ENCODE measurements around the gene SYNE1.
"Not testable (repeated sequence)": the region's sequence is repeated elsewhere in the genome, so short reads cannot be mapped to it uniquely, and the experiment has no call there.

Gene SYNE1

GRCh38 chr6:152478377-152479010 is 158.7 kb downstream of the SYNE1 start:
- DNase-seq, result no peak

GRCh38 chr6:152474354-152474753 is 162.8 kb downstream of the SYNE1 start:
- DNase-seq, result no peak

- no peak for DNase-seq
Observed at GRCh38 chr6:152472325-152472724, 164.8 kb downstream of the SYNE1 start.

GRCh38 chr6:152471456-152472265 is 165.5 kb downstream of the SYNE1 start:
- no peak for DNase-seq

- DNase-seq, result no peak
Observed at GRCh38 chr6:152463164-152463563, 174.0 kb downstream of the SYNE1 start.

GRCh38 chr6:152462716-152463115 is 174.4 kb downstream of the SYNE1 start:
- DNase-seq, result no peak

GRCh38 chr6:152461556-152461955 is 175.6 kb downstream of the SYNE1 start:
- DNase-seq, result no peak

- no peak for DNase-seq
Observed at GRCh38 chr6:152458648-152459644, 178.2 kb downstream of the SYNE1 start.

- DNase-seq, result no peak
Observed at GRCh38 chr6:152457949-152458624, 179.1 kb downstream of the SYNE1 start.

GRCh38 chr6:152454003-152454402 is 183.2 kb downstream of the SYNE1 start:
- DNase-seq, result no peak

- no peak for DNase-seq
Observed at GRCh38 chr6:152453421-152453820, 183.7 kb downstream of the SYNE1 start.

GRCh38 chr6:152452639-152453038 is 184.5 kb downstream of the SYNE1 start:
- no peak for DNase-seq

- DNase-seq, result no peak
Observed at GRCh38 chr6:152450519-152450918, 186.6 kb downstream of the SYNE1 start.

- DNase-seq, result no peak
Observed at GRCh38 chr6:152441902-152442301, 195.3 kb downstream of the SYNE1 start.

- no peak for DNase-seq
Observed at GRCh38 chr6:152435816-152436215, 201.3 kb downstream of the SYNE1 start.

GRCh38 chr6:152432758-152433157 is 204.4 kb downstream of the SYNE1 start:
- no peak for DNase-seq

- DNase-seq, result no peak
Observed at GRCh38 chr6:152428126-152428525, 209.0 kb downstream of the SYNE1 start.

- no peak for DNase-seq
Observed at GRCh38 chr6:152426276-152426675, 210.9 kb downstream of the SYNE1 start.

- DNase-seq, result no peak
Observed at GRCh38 chr6:152423216-152424103, 213.7 kb downstream of the SYNE1 start.

- DNase-seq, result not testable (repeated sequence)
Observed at GRCh38 chr6:152421496-152421895, 215.7 kb downstream of the SYNE1 start.

- DNase-seq, result no peak
Observed at GRCh38 chr6:152420696-152421095, 216.5 kb downstream of the SYNE1 start.

GRCh38 chr6:152418551-152418950 is 218.6 kb downstream of the SYNE1 start:
- no peak for DNase-seq

Data from Kasumi-1 (cell line).